HepG2 (cell line): ENCODE measurements around the gene MEX3C. TPM values are rescaled to one million over a fixed set of nuclear protein-coding genes. Genes with fewer than 3 reads are reported as not detected.

ENCODE experiments used
- CTCF ChIP-seq: sonication (generic); formaldehyde crosslinking; IDR thresholded peaks from 2 replicates; pipeline ENCODE4 v1.5.0; 2020; ENCODE audit warnings: mild to moderate bottlenecking, missing genetic modification reagents, moderate library complexity
- FOXK1 ChIP-seq: sonication (generic); formaldehyde crosslinking; IDR thresholded peaks from 2 replicates; pipeline ENCODE4 v1.4.0; 2020; ENCODE audit warnings: low read depth, missing genetic modification reagents, borderline replicate concordance
- NR2F6 ChIP-seq, 2 experiments: IDR thresholded peaks; 2 replicates each; pipeline ENCODE4 v1.6.1; 2016; ENCODE audit warnings: antibody characterized with exemption in 1 of 2, mild to moderate bottlenecking in 1 of 2
- SALL1 ChIP-seq: sonication (generic); formaldehyde crosslinking; IDR thresholded peaks from 2 replicates; pipeline ENCODE4 v1.8.0; 2022; ENCODE audit warnings: mild to moderate bottlenecking, missing genetic modification reagents
- USF2 ChIP-seq, 2 experiments: sonication (generic) in 1 of 2; formaldehyde crosslinking in 1 of 2; IDR thresholded peaks; 2 replicates each; pipeline versions ENCODE4 v1.5.1 to v1.6.1; 2011 to 2020; ENCODE audit warnings: borderline replicate concordance in 1 of 2, low read depth in 1 of 2, low read length in 1 of 2, mild to moderate bottlenecking in 1 of 2, missing genetic modification reagents in 1 of 2, moderate library complexity in 1 of 2
- ZFX ChIP-seq: sonication (generic); formaldehyde crosslinking; IDR thresholded peaks from 2 replicates; pipeline ENCODE4 v1.4.0; 2020; ENCODE audit warnings: mild to moderate bottlenecking, low read depth, missing genetic modification reagents, moderate library complexity
- ZNF670 ChIP-seq: sonication (generic); formaldehyde crosslinking; IDR thresholded peaks from 2 replicates; pipeline ENCODE4 v1.8.0; 2022; ENCODE audit warnings: mild to moderate bottlenecking, missing genetic modification reagents, borderline replicate concordance
- polyA plus RNA-seq, 8 experiments: library from polyadenylated mRNA; depleted of rRNA in 3 of 8; stranded (reverse) in 7 of 8; unstranded in 1 of 8; fragments of >200 nt; fragmentation: Illumina TruSeq in 4 of 8; extraction: Trizol in 4 of 8; gene quantifications; 2 replicates each; pipeline versions ENCODE4 v1.2.1 to v1.2.3, GENCODE V29; 2011 to 2016; ENCODE audit warnings: low read depth in 4 of 8, missing spikeins in 1 of 8, mixed read lengths in 1 of 8; ENCODE audit not compliant: insufficient read depth in 1 of 8
- total RNA-seq, 5 experiments: library from RNA; depleted of rRNA; stranded (reverse); fragments of >200 nt; fragmentation: Illumina TruSeq; extraction: Trizol; gene quantifications; 2 replicates each; pipeline ENCODE4 v1.2.3, GENCODE V29; 2016; ENCODE audit warnings: low read depth in 1 of 5

The MEX3C gene
- total and polyA plus RNA-seq, 2 of the 13 experiments (the other 11 are each of a cell fraction or from before 2014, with no cell fraction given), result 34.8 to 36.4 TPM

GRCh38 chr18:51133580-51134160, 63.8 kb downstream of the MEX3C start (continued):
- TF ChIP-seq USF2 (IDR thresholded peaks at IDR 0.05; ENCODE audit: low read depth, low read length) (peak; percentile 49), USF2 (CRISPR knock-in tag; IDR thresholded peaks at IDR 0.05; ENCODE audit: borderline replicate concordance) (peak; percentile 32; the same call in 1 of the 2 replicates), ZNF670 (CRISPR knock-in tag) (no peak), FOXK1 (CRISPR knock-in tag) (0 out of 2 replicates have a peak, but pooled peaks have one; percentile 21), CTCF (CRISPR knock-in tag) (peak; percentile 6; the same call in 1 of the 2 replicates), SALL1 (CRISPR knock-in tag) (peak; percentile 74), ZFX (peak; percentile 35), NR2F6 (IDR thresholded peaks at IDR 0.05) (peak; percentile 58), NR2F6 (CRISPR knock-in tag; IDR thresholded peaks at IDR 0.05) (peak; percentile 35; the same call in 1 of the 2 replicates)
- TF ChIP-seq, all 625 proteins: peak for 54
